Endodermal cell (in vitro differentiated cells): ENCODE data around the gene CRTAC1. TPM values are rescaled to one million over a fixed set of nuclear protein-coding genes. Genes with fewer than 3 reads are reported as not detected.

Experiments
- DNase-seq: peaks from one replicate; pipeline ENCODE4 v3.0.0-alpha.2; 2017
- H3K27ac ChIP-seq: 2 replicates; pipeline ENCODE4 v1.5.1; 2013; ENCODE audit warnings: mild to moderate bottlenecking, low read depth, low read length, moderate library complexity
- H3K27me3 ChIP-seq: 2 replicates; pipeline ENCODE4 v1.6.1; 2013; ENCODE audit warnings: mild to moderate bottlenecking, low read length, moderate library complexity; ENCODE audit not compliant: insufficient read depth, control insufficient read depth, poor library complexity, severe bottlenecking
- H3K36me3 ChIP-seq: 2 replicates; pipeline ENCODE4 v1.7.0; 2013; ENCODE audit warnings: mild to moderate bottlenecking, low read length, moderate library complexity; ENCODE audit not compliant: control insufficient read depth, insufficient read depth
- H3K4me1 ChIP-seq: one replicate; pipeline ENCODE4 v1.7.0; 2013; ENCODE audit warnings: low read length; ENCODE audit not compliant: control insufficient read depth, insufficient read depth
- H3K4me3 ChIP-seq: 2 replicates; pipeline ENCODE4 v1.5.1; 2013; ENCODE audit warnings: mild to moderate bottlenecking, low read length, moderate library complexity
- H3K9ac ChIP-seq: 2 replicates; pipeline ENCODE4 v1.6.1; 2013; ENCODE audit warnings: mild to moderate bottlenecking, low read length, moderate library complexity; ENCODE audit not compliant: poor library complexity, severe bottlenecking; ENCODE audit errors: extremely low read depth
- H3K9me3 ChIP-seq: 2 replicates; pipeline ENCODE4 v1.6.1; 2013; ENCODE audit warnings: mild to moderate bottlenecking, low read length, moderate library complexity; ENCODE audit not compliant: control insufficient read depth
- H3K27ac Mint-ChIP-seq: 2 replicates; pipeline ENCODE4 v1.8.0; 2020; ENCODE audit warnings: mixed read lengths
- H3K27me3 Mint-ChIP-seq: 2 replicates; pipeline ENCODE4 v1.8.0; 2021; ENCODE audit warnings: mild to moderate bottlenecking, mixed read lengths; ENCODE audit not compliant: insufficient read depth
- H3K36me3 Mint-ChIP-seq: 2 replicates; pipeline ENCODE4 v1.8.0; 2020; ENCODE audit warnings: low read depth, mixed read lengths
- H3K4me1 Mint-ChIP-seq: 2 replicates; pipeline ENCODE4 v1.8.0; 2020; ENCODE audit warnings: mixed read lengths
- H3K4me3 Mint-ChIP-seq: 2 replicates; pipeline ENCODE4 v1.8.0; 2020; ENCODE audit warnings: mild to moderate bottlenecking, moderate library complexity, mixed read lengths
- H3K9me3 Mint-ChIP-seq: 2 replicates; pipeline ENCODE4 v1.8.0; 2020; ENCODE audit warnings: mild to moderate bottlenecking, mixed read lengths
- WGBS, 2 experiments: methylation state at CpG; one replicate each; pipeline versions ENCODE4 v1.1.5 to v1.1.7; 2013; ENCODE audit warnings: missing lambda C conversion rate in 2 of 2, mixed read lengths in 1 of 2; ENCODE audit not compliant: insufficient coverage in 1 of 2, insufficient read length in 1 of 2; 5-methylcytosine and 5-hydroxymethylcytosine counted together
- total RNA-seq, 2 donors: library from RNA; stranded (reverse); fragmentation: NEBNext Ultra II Directional in 1 of 2; extraction: Animal tissue kit (Norgen Biotek cat#: 25700) in 1 of 2; gene quantifications; 2 replicates in 1 of 2; 3 replicates in 1 of 2; pipeline ENCODE4 v1.2.1, GENCODE V29; 2021
- TF ChIP-seq, protein P1 (sequence below): fragments of 200-600 bp; sonication (generic); conservative IDR thresholded peaks from 2 replicates; pipeline ENCODE4 v1.5.0; 2021; ENCODE audit warnings: antibody characterized with exemption, mild to moderate bottlenecking

The CRTAC1 gene
- total RNA-seq, 2 donors from 2014 or later, result 0.13 to 0.24 TPM

DNA sequence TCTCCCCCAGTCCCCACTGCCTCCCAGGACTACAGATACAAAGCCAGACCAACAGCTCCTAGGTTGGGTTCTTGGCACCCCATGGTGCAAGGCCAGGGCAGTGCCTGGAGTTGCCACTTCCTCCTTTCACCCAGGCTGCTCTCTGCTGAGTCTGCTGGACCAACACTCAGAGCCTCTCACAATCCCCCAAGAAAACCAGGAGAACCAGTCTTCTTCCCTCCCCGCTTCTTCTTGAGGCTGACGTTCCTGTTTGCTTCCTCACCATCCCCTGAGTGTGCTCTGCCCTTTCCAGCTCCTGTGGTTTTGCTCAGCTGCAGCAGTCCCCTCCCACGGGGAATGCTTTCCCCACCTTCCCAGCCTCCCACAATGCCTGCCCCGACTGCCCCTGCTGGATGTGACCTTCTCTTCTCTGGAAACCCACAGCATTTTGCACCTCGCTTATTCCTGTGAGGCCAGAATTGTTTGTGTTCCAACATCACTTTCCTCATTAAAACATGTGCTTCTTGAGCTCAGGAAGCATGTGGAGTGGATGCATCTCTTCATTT lies 90.9 kb downstream of the CRTAC1 start:
- Mint-ChIP-seq H3K27me3 (peaks cover 53% of the 10 kb centered on the region), H3K36me3 (no peaks in the 10 kb centered on the region), H3K27ac (no peak overlapping the region), H3K9me3 (peaks cover 4% of the 10 kb centered on the region), H3K4me1 (peaks cover 9% of the 10 kb centered on the region), H3K4me3 (no peak overlapping the region)
- Histone ChIP-seq H3K9ac (no peak overlapping the region), H3K4me1 (no peaks in the 10 kb centered on the region), H3K36me3 (no peaks in the 10 kb centered on the region), H3K4me3 (no peak overlapping the region), H3K27me3 (peaks cover 19% of the 10 kb centered on the region), H3K27ac (no peak overlapping the region), H3K9me3 (peaks cover 7% of the 10 kb centered on the region)
- DNase-seq, result no peak
- 68 to 83% methylated on average over 3 to 5 of the region's 5 CpGs for WGBS, 2 experiments
- TF ChIP-seq, protein P1, sequence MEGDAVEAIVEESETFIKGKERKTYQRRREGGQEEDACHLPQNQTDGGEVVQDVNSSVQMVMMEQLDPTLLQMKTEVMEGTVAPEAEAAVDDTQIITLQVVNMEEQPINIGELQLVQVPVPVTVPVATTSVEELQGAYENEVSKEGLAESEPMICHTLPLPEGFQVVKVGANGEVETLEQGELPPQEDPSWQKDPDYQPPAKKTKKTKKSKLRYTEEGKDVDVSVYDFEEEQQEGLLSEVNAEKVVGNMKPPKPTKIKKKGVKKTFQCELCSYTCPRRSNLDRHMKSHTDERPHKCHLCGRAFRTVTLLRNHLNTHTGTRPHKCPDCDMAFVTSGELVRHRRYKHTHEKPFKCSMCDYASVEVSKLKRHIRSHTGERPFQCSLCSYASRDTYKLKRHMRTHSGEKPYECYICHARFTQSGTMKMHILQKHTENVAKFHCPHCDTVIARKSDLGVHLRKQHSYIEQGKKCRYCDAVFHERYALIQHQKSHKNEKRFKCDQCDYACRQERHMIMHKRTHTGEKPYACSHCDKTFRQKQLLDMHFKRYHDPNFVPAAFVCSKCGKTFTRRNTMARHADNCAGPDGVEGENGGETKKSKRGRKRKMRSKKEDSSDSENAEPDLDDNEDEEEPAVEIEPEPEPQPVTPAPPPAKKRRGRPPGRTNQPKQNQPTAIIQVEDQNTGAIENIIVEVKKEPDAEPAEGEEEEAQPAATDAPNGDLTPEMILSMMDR, result no peak

GRCh38 chr10:97937928-97938327 lies 92.5 kb downstream of the CRTAC1 start:
- Mint-ChIP-seq H3K36me3 (no peaks in the 10 kb centered on the region), H3K9me3 (no peaks in the 10 kb centered on the region), H3K27ac (no peak overlapping the region), H3K27me3 (peaks cover 53% of the 10 kb centered on the region), H3K4me1 (peaks cover 9% of the 10 kb centered on the region), H3K4me3 (no peak overlapping the region)
- H3K9me3 ChIP-seq, result no peaks in the 10 kb centered on the region
- H3K27ac ChIP-seq, result no peak overlapping the region
- H3K4me1 ChIP-seq, result no peaks in the 10 kb centered on the region
- DNase-seq, result no peak
- peaks cover 19% of the 10 kb centered on the region for H3K27me3 ChIP-seq
- no peak overlapping the region for H3K9ac ChIP-seq
- H3K36me3 ChIP-seq, result no peaks in the 10 kb centered on the region
- TF ChIP-seq, protein P1, result no peak
- WGBS, 2 experiments, result 79 to 83% methylated on average over 7 to 8 of the region's 8 CpGs
- H3K4me3 ChIP-seq, result no peak overlapping the region

DNA sequence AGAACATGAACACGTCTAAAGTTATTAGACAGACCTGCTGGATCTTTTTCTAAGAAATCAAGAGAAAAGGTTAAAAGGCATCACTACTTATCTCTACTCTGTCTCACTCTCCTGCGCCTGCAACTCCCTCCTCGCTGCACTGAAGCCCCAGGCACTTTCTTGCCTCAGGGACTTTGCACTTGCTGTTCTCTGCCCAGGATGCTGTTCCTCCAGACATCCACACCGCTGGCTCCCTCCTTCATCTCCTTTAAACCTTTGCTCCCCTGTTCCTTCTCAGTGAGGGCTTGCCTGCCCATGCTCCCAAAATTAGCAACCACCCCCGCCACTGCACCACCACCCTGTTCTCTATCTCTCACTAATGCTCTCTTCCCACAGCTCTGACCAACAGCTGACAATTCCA lies 93.4 kb downstream of the CRTAC1 start:
- Mint-ChIP-seq H3K27ac (no peak overlapping the region), H3K9me3 (no peaks in the 10 kb centered on the region), H3K36me3 (no peaks in the 10 kb centered on the region), H3K4me3 (no peak overlapping the region), H3K27me3 (peaks cover 51% of the 10 kb centered on the region), H3K4me1 (peaks cover 9% of the 10 kb centered on the region)
- no peak for DNase-seq
- WGBS, 2 experiments, result 93 to 94% methylated on average over 4 to 5 of the region's 5 CpGs
- H3K4me3 ChIP-seq, result no peak overlapping the region
- no peaks in the 10 kb centered on the region for H3K4me1 ChIP-seq
- TF ChIP-seq, protein P1, result no peak
- peaks cover 19% of the 10 kb centered on the region for H3K27me3 ChIP-seq
- H3K36me3 ChIP-seq, result no peaks in the 10 kb centered on the region
- H3K9me3 ChIP-seq, result no peaks in the 10 kb centered on the region
- H3K27ac ChIP-seq, result no peak overlapping the region
- no peak overlapping the region for H3K9ac ChIP-seq
